Fibroblast of mammary gland (primary cell): ENCODE data around the gene EPB41.
A peak's percentile ranks its signal among the peaks of the same experiment; 100 is the strongest.

Experiments used
- DNase-seq: peaks from one replicate; pipeline ENCODE4 v3.0.0-alpha.2; 2010; ENCODE audit warnings: low read depth
- H3K4me3 ChIP-seq: 2 replicates; pipeline ENCODE4 v1.5.1; 2011; ENCODE audit warnings: low read depth, mild to moderate bottlenecking, low read length, moderate library complexity; ENCODE audit not compliant: control insufficient read depth
- TF ChIP-seq, protein P1 (sequence below): conservative IDR thresholded peaks from 2 replicates; pipeline ENCODE4 v1.5.1; 2011; ENCODE audit warnings: low read depth, low read length, inconsistent platforms; ENCODE audit not compliant: control insufficient read depth, insufficient read depth

The EPB41 gene

GRCh38 chr1:28877132-28877781, 37.1 kb upstream of the EPB41 start:
- peak; percentile 70 for DNase-seq
- H3K4me3 ChIP-seq, result no peak overlapping the region
- TF ChIP-seq, protein P1, sequence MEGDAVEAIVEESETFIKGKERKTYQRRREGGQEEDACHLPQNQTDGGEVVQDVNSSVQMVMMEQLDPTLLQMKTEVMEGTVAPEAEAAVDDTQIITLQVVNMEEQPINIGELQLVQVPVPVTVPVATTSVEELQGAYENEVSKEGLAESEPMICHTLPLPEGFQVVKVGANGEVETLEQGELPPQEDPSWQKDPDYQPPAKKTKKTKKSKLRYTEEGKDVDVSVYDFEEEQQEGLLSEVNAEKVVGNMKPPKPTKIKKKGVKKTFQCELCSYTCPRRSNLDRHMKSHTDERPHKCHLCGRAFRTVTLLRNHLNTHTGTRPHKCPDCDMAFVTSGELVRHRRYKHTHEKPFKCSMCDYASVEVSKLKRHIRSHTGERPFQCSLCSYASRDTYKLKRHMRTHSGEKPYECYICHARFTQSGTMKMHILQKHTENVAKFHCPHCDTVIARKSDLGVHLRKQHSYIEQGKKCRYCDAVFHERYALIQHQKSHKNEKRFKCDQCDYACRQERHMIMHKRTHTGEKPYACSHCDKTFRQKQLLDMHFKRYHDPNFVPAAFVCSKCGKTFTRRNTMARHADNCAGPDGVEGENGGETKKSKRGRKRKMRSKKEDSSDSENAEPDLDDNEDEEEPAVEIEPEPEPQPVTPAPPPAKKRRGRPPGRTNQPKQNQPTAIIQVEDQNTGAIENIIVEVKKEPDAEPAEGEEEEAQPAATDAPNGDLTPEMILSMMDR, result peak; percentile 94

DNA sequence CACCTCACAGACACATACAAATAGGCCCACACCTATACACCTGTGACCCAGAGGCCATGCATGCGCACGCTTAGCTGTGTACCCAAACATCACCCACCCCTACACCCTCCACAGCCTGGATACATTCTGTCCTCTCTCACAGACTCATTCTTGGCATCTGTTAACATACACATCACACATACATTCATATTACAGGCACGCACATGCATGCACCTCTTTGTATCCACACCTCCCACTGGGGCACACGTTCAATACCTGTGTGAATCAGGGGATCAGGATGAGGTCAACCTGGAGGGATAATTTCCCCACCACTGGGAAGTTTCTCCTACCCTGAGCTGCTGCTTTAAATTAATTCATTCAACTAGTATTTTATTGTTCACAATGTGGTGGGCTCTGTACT, 35.6 kb upstream of the EPB41 start:
- DNase-seq, result no peak
- TF ChIP-seq, protein P1, result no peak
- no peak overlapping the region for H3K4me3 ChIP-seq

DNA sequence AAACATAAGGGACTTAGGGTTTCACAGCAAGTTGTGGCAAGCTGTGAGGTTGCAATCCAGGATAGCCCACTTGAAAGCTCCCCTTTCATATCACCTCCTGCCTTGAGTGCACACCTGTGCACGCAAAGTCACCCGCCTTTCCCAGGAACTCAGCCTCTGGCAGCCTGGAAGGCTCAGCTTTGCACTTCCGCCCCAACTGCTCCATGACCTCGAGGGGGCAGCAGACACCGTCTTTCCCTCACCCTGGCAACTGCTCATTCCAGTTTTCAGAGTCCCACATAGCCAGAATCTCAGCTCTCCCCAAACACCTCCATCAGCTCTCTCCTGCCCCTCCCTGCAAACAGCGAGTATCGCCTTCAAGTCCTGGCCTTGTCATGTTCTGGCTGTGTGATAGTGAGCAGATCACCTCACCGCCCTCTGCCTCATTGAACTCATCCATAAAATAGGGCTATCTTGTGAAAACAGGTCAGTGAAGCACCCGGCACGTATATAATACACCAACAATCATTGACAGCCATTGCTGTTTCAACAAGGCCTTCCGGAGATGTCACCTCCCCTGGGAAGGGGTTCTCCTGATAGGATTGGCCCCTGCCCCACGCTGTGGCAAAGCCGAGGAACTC, 32.2 kb upstream of the EPB41 start:
- TF ChIP-seq, protein P1, result peak; percentile 96
- no peak overlapping the region for H3K4me3 ChIP-seq
- DNase-seq, result peak; percentile 82

- no peak for DNase-seq
- no peak overlapping the region for H3K4me3 ChIP-seq
- TF ChIP-seq, protein P1, result no peak
Observed at GRCh38 chr1:28883242-28883616, 31.1 kb upstream of the EPB41 start.

DNA sequence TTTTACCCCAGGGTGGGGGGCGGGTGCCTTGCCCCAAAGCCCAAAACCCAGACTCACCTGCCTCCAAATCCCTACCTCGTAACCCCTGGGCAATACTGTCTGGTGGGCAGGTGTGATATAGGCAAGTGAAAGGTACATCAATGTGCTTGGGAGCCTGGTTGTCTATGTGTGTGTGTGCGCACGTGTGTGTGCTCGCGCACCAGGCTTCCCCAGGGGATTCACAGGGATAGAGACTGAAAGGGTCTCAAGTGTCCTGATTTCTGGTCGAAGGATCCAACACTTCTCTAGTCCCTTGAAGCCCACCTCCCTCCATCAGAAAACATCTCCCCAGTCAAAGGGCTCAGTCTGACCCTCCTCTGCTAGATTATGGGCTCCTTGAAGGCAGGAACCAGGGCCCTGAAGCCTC, 28.9 kb upstream of the EPB41 start:
- DNase-seq, result no peak
- TF ChIP-seq, protein P1, result no peak
- no peak overlapping the region for H3K4me3 ChIP-seq

DNA sequence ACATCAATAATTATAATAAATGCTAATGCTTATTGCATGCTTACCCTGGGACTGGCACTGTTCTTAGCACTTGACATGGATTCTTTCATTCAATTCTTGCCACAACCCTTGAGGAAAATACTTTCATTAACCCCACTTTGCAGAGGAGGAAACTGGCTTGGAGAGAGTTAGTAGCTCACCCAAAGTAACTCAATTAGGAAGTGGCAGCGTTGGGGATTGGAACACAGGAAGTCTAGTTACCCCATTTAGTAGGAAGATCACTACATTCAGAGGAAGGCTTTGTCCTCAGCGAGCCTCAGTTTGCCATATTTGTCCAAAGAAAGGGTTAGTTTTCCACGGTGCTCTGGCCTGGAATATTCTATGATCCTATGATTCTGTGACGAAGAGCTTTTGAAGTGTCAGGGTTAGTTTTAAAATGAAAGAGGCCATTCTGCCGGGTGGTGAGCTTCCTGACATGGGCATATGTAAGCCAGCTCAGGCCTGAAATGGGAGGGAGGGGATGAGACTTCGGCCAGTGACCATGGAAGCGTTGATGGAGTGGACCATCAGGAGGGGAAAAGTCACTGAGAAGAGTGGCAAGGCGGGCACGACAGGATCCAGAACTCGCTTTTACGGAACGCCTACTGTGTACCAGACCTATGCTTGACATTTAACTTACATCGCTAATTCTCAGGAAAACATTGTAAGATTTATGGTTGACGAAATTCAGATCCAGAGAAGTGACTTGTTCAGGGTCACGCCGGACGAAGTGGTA, 28.2 kb upstream of the EPB41 start:
- no peak for DNase-seq
- TF ChIP-seq, protein P1, result no peak
- H3K4me3 ChIP-seq, result no peak overlapping the region
